K562 (cell line): ENCODE data around the gene SLC16A1. TPM values are rescaled to one million over a fixed set of nuclear protein-coding genes. Genes with fewer than 3 reads are reported as not detected.

ENCODE experiments used
- ATAC-seq: fragments of 200-7000 bp; cut with Tn5 transposase; 3 replicates; pipeline ENCODE4 v1.9.1; 2020; ENCODE audit warnings: moderate library complexity
- BruUV-seq: library from RNA; stranded (reverse); fragments of 400-500 nt; replicated peaks from 2 replicates; lab custom pipeline; 2021; lab: Mats Ljungman, UMichigan
- CTCF ChIA-PET: fragments of 300-600 bp; formaldehyde crosslinking; extraction: SDS; loops from one replicate; lab custom pipeline; 2021; ENCODE audit warnings: low intra/inter-chr PET ratio; lab: Yijun Ruan, JAX
- POLR2A ChIA-PET: fragments of 300-600, 350-650 bp; sonication (Branson Sonifier 250); formaldehyde crosslinking; extraction: SDS; loops from one replicate; lab custom pipeline; 2021; ENCODE audit warnings: antibody characterized with exemption, inconsistent platforms; lab: Yijun Ruan, JAX
- DNase-seq, 4 experiments: peaks; one replicate each; pipeline versions ENCODE4 v3.0.0 to v3.0.0-alpha.2; 2011 to 2018; ENCODE audit warnings: low spot score in 3 of 4, mixed read lengths in 3 of 4; ENCODE audit errors: extremely low read depth in 1 of 4
- FAIRE-seq: peaks from 2 replicates; lab custom pipeline; 2011; peaks lifted over from hg19 to GRCh38; lab: Jason Lieb, UNC
- H2AFZ ChIP-seq: 2 replicates; pipeline ENCODE4 v1.6.0; 2011; ENCODE audit warnings: low read depth, low read length, control low read depth, inconsistent platforms
- H3K27ac ChIP-seq: fragments of 200-600 bp; 3 replicates; pipeline ENCODE4 v1.8.0; 2011; ENCODE audit warnings: low read depth, mild to moderate bottlenecking, control low read depth, inconsistent platforms, low read length, moderate library complexity, mixed read lengths; ENCODE audit errors: extremely low read depth
- H3K27me3 ChIP-seq, 2 experiments: fragments of 300-600 bp in 1 of 2; 2 replicates in 1 of 2; 3 replicates in 1 of 2; pipeline versions ENCODE4 v1.6.0 to v1.8.0; 2011; ENCODE audit warnings: inconsistent platforms in 2 of 2, low read length in 2 of 2, mild to moderate bottlenecking in 1 of 2, mixed read lengths in 1 of 2, moderate library complexity in 1 of 2; ENCODE audit not compliant: control insufficient read depth in 2 of 2, insufficient read depth in 2 of 2
- H3K36me3 ChIP-seq: fragments of 300-600 bp; 3 replicates; pipeline ENCODE4 v1.8.0; 2011; ENCODE audit warnings: mild to moderate bottlenecking, low read length, inconsistent platforms; ENCODE audit not compliant: control insufficient read depth, insufficient read depth
- H3K4me1 ChIP-seq, 2 experiments: fragments of 200-600 bp in 1 of 2; replicated peaks in 1 of 2; 2 replicates in 1 of 2; 3 replicates in 1 of 2; pipeline versions ENCODE4 v1.5.1 to v1.8.0; 2011; ENCODE audit warnings: inconsistent platforms in 2 of 2, low read length in 2 of 2, mild to moderate bottlenecking in 1 of 2, mixed read lengths in 1 of 2, moderate library complexity in 1 of 2; ENCODE audit not compliant: control insufficient read depth in 2 of 2, insufficient read depth in 2 of 2
- H3K4me2 ChIP-seq: 2 replicates; pipeline ENCODE4 v1.6.1; 2011; ENCODE audit warnings: low read length, control low read depth, inconsistent platforms, mixed read lengths; ENCODE audit not compliant: insufficient read depth
- H3K4me3 ChIP-seq: fragments of 200-600 bp; sonication (generic), shearing (Covaris generic); 2 replicates; pipeline ENCODE4 v1.5.1; 2016; ENCODE audit warnings: control low read depth, inconsistent platforms
- H3K79me2 ChIP-seq: fragments of 200-600 bp; 3 replicates; pipeline ENCODE4 v1.8.0; 2011; ENCODE audit warnings: low read length, inconsistent platforms; ENCODE audit not compliant: control insufficient read depth, insufficient read depth
- H3K9ac ChIP-seq, 2 experiments: 2 replicates each; pipeline versions ENCODE4 v1.6.0 to v1.6.1; 2011; ENCODE audit warnings: low read depth in 2 of 2, low read length in 2 of 2, control low read depth in 1 of 2, inconsistent platforms in 1 of 2, mild to moderate bottlenecking in 1 of 2, mixed read lengths in 1 of 2; ENCODE audit not compliant: insufficient read depth in 1 of 2
- H3K9me1 ChIP-seq: one replicate; pipeline ENCODE4 v1.6.0; 2011; ENCODE audit warnings: inconsistent platforms, mild to moderate bottlenecking, low read length, moderate library complexity; ENCODE audit not compliant: control insufficient read depth, insufficient read depth
- H3K9me3 ChIP-seq: replicated peaks from 2 replicates; pipeline ENCODE4 v1.5.1; 2011; ENCODE audit warnings: low read depth, low read length, inconsistent platforms; ENCODE audit not compliant: control insufficient read depth, insufficient read depth
- H4K20me1 ChIP-seq: replicated peaks from 2 replicates; pipeline ENCODE4 v1.6.1; 2011; ENCODE audit warnings: low read length, inconsistent platforms, mixed read lengths; ENCODE audit not compliant: control insufficient read depth, insufficient read depth
- BMI1 ChIP-seq: fragments of 150-350 bp; IDR thresholded peaks from 2 replicates; pipeline ENCODE4 v1.6.1; 2014; ENCODE audit warnings: low read length
- CBX1 ChIP-seq: sonication (generic); IDR thresholded peaks from 2 replicates; pipeline ENCODE4 v1.6.1; 2016; ENCODE audit warnings: antibody characterized with exemption, low read depth, mild to moderate bottlenecking
- GTF2B ChIP-seq: IDR thresholded peaks from 2 replicates; pipeline ENCODE4 v1.6.1; 2011; ENCODE audit not compliant: insufficient read length; ENCODE audit errors: extremely low read depth
- NR2C1 ChIP-seq, 2 experiments: fragments of 450-650 bp; IDR thresholded peaks; 2 replicates each; pipeline ENCODE4 v1.6.1; 2017; ENCODE audit warnings: mild to moderate bottlenecking in 2 of 2, antibody characterized with exemption in 1 of 2, inconsistent platforms in 1 of 2, missing compliant biosample characterization in 1 of 2, missing genetic modification characterization in 1 of 2
- NR3C1 ChIP-seq: sonication (generic); formaldehyde crosslinking; IDR thresholded peaks from 2 replicates; pipeline ENCODE4 v1.8.1; 2022; ENCODE audit warnings: missing genetic modification reagents
- ZBTB34 ChIP-seq: fragments of 250-450 bp; sonication (Bioruptor Pico); IDR thresholded peaks from 2 replicates; pipeline ENCODE4 v1.8.0; 2021; ENCODE audit warnings: mild to moderate bottlenecking, moderate library complexity
- ZKSCAN8 ChIP-seq: fragments of 200-800 bp; sonication (Bioruptor generic); IDR thresholded peaks from 2 replicates; pipeline ENCODE4 v1.6.1; 2016; ENCODE audit warnings: missing genetic modification characterization, missing compliant biosample characterization
- ZNF384 ChIP-seq: IDR thresholded peaks from 2 replicates; pipeline ENCODE4 v1.6.1; 2012; ENCODE audit warnings: low read depth, low read length, improper control_type of control experiment
- ZNF740 ChIP-seq, 3 experiments: fragments of 200-800 bp in 1 of 3; sonication (Bioruptor generic) in 1 of 3; sonication (generic) in 1 of 3; formaldehyde crosslinking in 1 of 3; IDR thresholded peaks; 2 replicates each; pipeline versions ENCODE4 v1.6.1 to v1.8.0; 2016 to 2022; ENCODE audit warnings: mild to moderate bottlenecking in 2 of 3, missing compliant biosample characterization in 2 of 3, missing genetic modification characterization in 2 of 3, missing genetic modification reagents in 1 of 3
- ZNF75A ChIP-seq: fragments of 450-650 bp; formaldehyde crosslinking; IDR thresholded peaks from 2 replicates; pipeline ENCODE4 v1.4.0; 2020; ENCODE audit warnings: mild to moderate bottlenecking
- WGBS: fragments of 100-300 bp; shearing (Covaris generic); methylation state at CpG from one replicate; pipeline ENCODE4 v1.1.6; 2016; ENCODE audit warnings: low coverage, mixed read lengths; ENCODE audit not compliant: insufficient coverage; ENCODE audit errors: missing lambda C conversion rate; 5-methylcytosine and 5-hydroxymethylcytosine counted together
- in situ Hi-C: fragments of 300-500 bp; cut with MboI; formaldehyde crosslinking; loops from 4 replicates; pipeline ENCODE4 v1.15.0; 2018; ENCODE audit warnings: inconsistent platforms, mixed read lengths
- intact Hi-C: fragments of 100-400 bp; cut with micrococcal nuclease; formaldehyde crosslinking; loops from 2 replicates; pipeline ENCODE4 v1.14.2; 2022
- polyA plus RNA-seq, 8 experiments: library from polyadenylated mRNA; depleted of rRNA in 4 of 8; stranded (reverse) in 5 of 8; unstranded in 3 of 8; fragments of >200 nt; fragmentation: Nextera tagmentation in 2 of 8; fragmentation: Illumina TruSeq in 1 of 8; extraction: Ambion mirVana in 2 of 8; extraction: Trizol in 1 of 8; gene quantifications; 2 replicates each; pipeline versions ENCODE4 v1.2.1 to v1.2.3, GENCODE V29; 2011 to 2014; ENCODE audit warnings: inconsistent platforms in 1 of 8, missing spikeins in 1 of 8
- total RNA-seq, 7 experiments: library from RNA; depleted of rRNA in 6 of 7; stranded (reverse); fragments of >200 nt in 6 of 7; fragmentation: Illumina TruSeq in 2 of 7; extraction: Trizol in 2 of 7; gene quantifications; 2 replicates each; pipeline versions ENCODE4 v1.2.1 to v1.2.3, GENCODE V29; 2011 to 2021; ENCODE audit warnings: low replicate concordance in 1 of 7

Gene SLC16A1
- total and polyA plus RNA-seq, 9 of the 15 experiments (the other 6 are each of a cell fraction or from before 2014, with no cell fraction given) = 73.1 to 244 (median 117) TPM

- H3K4me3 ChIP-seq = no peak overlapping the region
- H3K9ac ChIP-seq = no peak overlapping the region
- no peak overlapping the region for H3K27ac ChIP-seq
- FAIRE-seq = no peak
- no peaks in the 10 kb centered on the region for H3K27me3 ChIP-seq
- H4K20me1 ChIP-seq = no peaks in the 10 kb centered on the region
- in situ Hi-C loops (no loop called here), intact Hi-C loops (no loop called here)
- H3K9me1 ChIP-seq = no peaks in the 10 kb centered on the region
- H2AFZ ChIP-seq = no peak overlapping the region
- H3K4me1 ChIP-seq = no peaks in the 10 kb centered on the region
- no peak; the same call in 2 of the 3 replicates for ATAC-seq
- WGBS = 69% methylated on average over 5 of the region's 5 CpGs
- no peak for DNase-seq
- no peak overlapping the region for H3K4me2 ChIP-seq
- BruUV-seq = no TSS peak
- H3K36me3 ChIP-seq = no peaks in the 10 kb centered on the region
- no peaks in the 10 kb centered on the region for H3K9me3 ChIP-seq
- H3K79me2 ChIP-seq = no peaks in the 10 kb centered on the region
- no peak for TF ChIP-seq ZNF384
- no peak for TF ChIP-seq ZKSCAN8 (CRISPR knock-in tag)
- no peak for TF ChIP-seq ZBTB34 (CRISPR knock-in tag)
- no peak for TF ChIP-seq ZNF75A (CRISPR knock-in tag)
- no peak for TF ChIP-seq NR3C1 (CRISPR knock-in tag)
- TF ChIP-seq BMI1 = no peak
- TF ChIP-seq GTF2B = no peak
- no peak for TF ChIP-seq NR2C1 (IDR thresholded peaks at IDR 0.05)
- no peak for TF ChIP-seq NR2C1 (tag; IDR thresholded peaks at IDR 0.05)
- TF ChIP-seq ZNF740 (CRISPR knock-in tag; IDR thresholded peaks at IDR 0.05) = no peak
- TF ChIP-seq ZNF740 (tag; IDR thresholded peaks at IDR 0.05) = no peak
- TF ChIP-seq CBX1 = no peak
- ChIA-PET POLR2A (interaction anchor here (0.6 to 1.2 kb wide), 2 partner anchors 9 to 1166 kb away, joined by 4 to 5 read pairs; no protein-coding TSS in a partner anchor), CTCF (no interaction called here)
These were observed 27.0 kb upstream of the SLC16A1 start for GRCh38 chr1:112982853-112983536.
